T-helper 22 cell (primary cell): ENCODE measurements around the gene OR2L8.
A peak's percentile ranks its signal among the peaks of the same experiment; 100 is the strongest.

ENCODE experiments used
- DNase-seq: peaks from one replicate; pipeline ENCODE4 v3.0.0-alpha.2; 2020; ENCODE audit warnings: low read depth

OR2L8 gene, protein sequence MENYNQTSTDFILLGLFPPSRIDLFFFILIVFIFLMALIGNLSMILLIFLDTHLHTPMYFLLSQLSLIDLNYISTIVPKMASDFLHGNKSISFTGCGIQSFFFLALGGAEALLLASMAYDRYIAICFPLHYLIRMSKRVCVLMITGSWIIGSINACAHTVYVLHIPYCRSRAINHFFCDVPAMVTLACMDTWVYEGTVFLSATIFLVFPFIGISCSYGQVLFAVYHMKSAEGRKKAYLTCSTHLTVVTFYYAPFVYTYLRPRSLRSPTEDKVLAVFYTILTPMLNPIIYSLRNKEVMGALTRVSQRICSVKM

GRCh38 chr1:247948558-247948957, at the start of gene OR2L8:
OR2L8 (plus strand) TSS chr1:247948858; CDS start chr1:247948858, 0 bp downstream.
- no peak for DNase-seq

DNA sequence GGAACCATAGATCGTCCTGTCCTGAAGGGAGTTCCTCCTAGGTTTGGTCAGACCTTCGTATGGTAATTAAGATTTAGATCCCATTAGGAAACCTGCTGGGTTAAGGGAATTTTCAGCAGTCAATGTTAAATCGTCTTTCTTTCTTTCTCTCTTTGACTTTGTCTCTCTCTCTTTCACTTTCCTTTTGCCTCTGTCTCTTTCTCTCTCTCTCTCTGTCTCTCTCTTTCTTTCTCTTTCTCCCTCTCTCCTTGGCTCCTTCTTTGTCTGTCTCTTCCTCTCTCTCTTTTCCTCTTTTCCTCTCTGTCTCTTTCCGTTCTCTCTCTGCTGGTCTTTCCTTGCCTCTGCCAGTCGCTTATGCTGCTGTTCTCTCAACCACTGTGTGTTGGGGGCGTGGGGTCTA, 44.5 kb upstream of the OR2L8 start:
- no peak for DNase-seq

DNA sequence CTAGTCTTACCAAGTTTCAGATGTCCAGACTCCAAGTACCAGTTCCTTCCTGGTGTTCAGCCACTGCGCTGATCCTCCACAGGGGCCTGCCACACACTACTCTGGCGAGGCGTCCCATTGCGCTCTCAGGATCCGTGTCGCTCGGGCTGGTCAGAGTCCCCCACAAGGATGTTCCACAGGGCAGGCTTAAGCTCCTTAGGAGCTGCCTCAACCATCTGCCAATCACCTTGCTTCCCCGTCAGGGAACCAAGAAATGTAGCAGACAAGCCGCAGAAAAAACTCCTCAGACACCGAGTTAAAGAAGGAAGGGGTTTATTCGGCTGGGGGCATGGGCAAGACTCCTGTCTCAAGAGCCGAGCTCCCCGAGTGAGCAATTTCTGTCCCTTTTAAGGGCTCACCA, 43.5 kb upstream of the OR2L8 start:
- DNase-seq, result no peak

DNA sequence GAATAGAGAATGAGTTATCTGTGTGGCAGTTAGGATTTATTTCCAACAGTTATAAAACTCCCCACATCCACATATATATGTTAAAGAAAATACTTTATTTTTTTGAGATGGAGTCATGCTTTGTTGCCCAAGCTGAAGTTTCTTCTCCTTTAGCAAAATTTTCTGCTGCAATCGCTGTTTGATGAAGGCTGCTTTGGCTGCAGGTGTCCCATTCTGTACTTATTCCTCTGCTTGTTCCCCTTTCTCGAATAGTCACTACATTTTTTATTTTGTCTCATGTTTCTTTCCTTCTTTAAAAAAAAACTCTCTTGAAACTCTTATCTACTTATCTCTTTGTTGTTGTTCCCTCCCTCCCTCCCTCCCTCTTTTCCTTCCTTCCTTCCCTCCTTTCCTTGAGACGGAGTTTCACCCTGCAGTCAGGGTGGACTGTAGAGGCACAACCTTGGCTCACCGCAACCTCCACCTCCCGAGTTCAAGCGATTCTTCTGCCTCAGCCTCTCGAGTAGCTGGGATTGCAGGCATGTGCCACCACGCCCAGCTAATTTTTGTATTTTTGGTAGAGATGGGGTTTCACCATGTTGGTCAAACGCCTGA, 42.7 kb upstream of the OR2L8 start:
- no peak for DNase-seq

- DNase-seq, result no peak
Measured at GRCh38 chr1:247906504-247907047, 42.1 kb upstream of the OR2L8 start.

- DNase-seq, result no peak
Measured at GRCh38 chr1:247908766-247909165, 39.9 kb upstream of the OR2L8 start.

- no peak for DNase-seq
Measured at GRCh38 chr1:247913786-247914185, 34.9 kb upstream of the OR2L8 start.

DNA sequence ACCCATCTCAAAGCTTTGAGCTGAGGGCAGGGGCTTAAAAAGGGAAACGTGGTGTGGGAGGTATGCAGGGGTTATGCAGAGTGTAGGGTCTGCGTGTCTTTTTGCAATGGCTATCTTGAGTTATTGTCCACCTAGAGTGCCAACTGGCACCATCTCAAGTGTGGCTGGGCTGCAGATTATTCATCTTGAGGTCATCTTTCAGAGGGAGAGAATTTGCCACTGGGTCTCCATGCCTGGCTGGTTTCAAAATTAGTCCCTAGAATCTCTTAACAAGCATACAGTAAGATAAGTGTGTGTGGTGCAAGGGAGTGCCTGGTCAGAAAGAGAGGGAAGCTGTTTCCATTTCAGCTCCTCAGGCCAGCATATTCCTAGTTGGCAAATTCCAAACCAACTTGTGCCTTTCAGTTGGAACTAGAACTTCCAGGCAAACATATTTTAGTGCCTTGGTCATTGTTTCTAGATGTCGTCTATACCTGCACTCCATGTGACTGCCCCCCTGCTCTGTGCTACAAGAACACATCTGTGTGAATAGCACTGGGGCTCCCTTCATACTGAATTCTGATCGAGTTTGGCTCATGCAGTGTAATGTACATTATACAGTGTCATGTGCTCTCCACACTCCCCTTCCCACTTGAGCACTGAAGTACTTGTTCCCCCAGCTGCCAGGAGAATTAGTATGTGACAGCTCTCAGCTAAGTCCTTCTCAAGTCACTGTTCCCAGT, 33.6 kb upstream of the OR2L8 start:
- DNase-seq, result no peak

DNA sequence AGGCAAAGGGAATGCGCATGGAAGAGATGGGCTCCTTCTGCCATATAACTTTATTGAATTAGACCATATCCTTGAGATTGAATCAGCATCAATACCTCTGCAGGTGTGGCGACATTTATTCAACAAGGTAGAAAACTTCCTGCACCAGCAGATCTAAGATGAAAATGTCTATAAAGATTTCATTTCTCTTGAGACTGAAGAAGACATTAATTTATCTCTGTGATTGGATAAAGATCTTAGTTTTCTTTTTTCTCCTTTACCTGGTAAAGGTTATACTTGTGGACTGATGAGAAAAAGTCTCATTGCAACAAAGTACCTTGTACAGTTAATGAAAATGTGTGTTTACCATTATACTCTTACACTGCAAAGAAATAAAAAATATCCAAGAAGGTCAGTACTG, 28.7 kb upstream of the OR2L8 start, which contains the start of gene OR2T8:
Gene OR2T8, plus strand, starts transcription at position 301 of the 400 bp plus-strand sequence. CDS start 766 bp downstream, outside the sequence.
- no peak for DNase-seq

DNA sequence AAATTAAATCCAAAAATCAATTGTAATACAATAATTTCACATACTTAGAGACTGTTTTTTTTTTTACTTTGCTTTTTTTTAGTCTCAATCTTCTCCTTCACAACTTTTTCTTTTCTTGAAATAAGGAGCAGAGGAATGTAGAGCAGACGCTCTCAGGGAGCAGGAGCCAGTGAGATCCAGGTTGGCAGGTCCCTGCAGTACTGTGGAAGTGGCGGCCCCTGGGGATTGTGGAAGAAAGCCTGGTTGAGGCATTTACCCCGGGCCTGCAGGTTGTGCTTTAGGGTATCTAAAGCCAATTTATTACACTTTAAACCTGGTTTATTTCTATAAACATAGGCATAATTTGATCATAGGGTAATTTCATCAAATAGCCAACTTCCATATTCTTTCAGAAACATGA, 24.7 kb upstream of the OR2L8 start:
- DNase-seq, result no peak

GRCh38 chr1:247924868-247925267, 23.8 kb upstream of the OR2L8 start, which contains the start of gene OR2AJ1:
OR2AJ1 (plus strand) TSS chr1:247924889; CDS start chr1:247933769, 8,880 bp downstream.
- no peak for DNase-seq

DNA sequence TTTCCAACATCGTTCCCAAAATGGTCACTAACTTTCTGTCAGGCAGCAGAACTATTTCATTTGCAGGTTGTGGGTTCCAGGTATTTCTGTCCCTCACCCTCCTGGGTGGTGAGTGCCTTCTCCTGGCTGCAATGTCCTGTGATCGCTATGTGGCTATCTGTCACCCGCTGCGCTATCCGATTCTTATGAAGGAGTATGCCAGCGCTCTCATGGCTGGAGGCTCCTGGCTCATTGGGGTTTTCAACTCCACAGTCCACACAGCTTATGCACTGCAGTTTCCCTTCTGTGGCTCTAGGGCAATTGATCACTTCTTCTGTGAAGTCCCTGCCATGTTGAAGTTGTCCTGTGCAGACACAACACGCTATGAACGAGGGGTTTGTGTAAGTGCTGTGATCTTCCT, 14.7 kb upstream of the OR2L8 start:
- DNase-seq, result no peak

DNA sequence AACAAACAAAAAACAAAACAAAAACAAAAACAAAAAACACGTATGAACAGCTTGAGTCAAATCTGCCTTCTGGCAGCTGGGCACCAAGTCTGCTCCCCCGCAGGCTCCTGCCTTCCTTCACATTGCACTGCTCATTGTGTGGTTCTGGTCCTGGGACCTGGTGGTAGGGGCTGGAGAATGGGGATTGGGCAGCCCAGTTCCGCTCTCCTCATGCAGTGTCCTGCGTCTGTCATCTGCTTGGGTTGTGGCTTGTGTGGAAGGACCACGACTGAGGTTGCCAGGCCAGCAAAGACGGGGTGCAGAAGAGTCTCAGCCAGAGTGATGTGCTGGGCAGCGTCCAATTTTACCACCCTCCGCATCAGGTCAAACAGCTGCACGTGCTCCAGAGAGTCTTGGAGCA, 12.9 kb upstream of the OR2L8 start:
- DNase-seq, result no peak

DNA sequence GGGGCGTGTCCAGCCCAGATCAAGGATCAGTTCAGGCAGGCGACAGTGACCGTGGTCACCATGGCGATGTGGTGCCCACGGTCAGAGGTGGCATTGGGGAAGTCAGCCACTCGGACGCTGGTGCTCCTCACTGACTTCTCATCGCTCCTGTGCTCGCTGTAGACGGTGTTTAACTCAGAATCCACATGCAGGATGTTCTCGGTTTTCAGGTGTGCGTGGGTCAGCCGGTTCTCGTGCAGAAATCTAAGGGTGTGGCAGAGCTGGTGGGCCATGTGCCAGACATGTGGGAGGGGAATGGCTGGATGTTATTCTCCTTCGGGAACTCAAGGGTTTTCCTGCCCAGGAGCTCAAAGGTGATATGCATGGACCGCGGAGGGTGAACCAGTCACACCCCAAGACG, 12.2 kb upstream of the OR2L8 start:
- DNase-seq, result no peak

DNA sequence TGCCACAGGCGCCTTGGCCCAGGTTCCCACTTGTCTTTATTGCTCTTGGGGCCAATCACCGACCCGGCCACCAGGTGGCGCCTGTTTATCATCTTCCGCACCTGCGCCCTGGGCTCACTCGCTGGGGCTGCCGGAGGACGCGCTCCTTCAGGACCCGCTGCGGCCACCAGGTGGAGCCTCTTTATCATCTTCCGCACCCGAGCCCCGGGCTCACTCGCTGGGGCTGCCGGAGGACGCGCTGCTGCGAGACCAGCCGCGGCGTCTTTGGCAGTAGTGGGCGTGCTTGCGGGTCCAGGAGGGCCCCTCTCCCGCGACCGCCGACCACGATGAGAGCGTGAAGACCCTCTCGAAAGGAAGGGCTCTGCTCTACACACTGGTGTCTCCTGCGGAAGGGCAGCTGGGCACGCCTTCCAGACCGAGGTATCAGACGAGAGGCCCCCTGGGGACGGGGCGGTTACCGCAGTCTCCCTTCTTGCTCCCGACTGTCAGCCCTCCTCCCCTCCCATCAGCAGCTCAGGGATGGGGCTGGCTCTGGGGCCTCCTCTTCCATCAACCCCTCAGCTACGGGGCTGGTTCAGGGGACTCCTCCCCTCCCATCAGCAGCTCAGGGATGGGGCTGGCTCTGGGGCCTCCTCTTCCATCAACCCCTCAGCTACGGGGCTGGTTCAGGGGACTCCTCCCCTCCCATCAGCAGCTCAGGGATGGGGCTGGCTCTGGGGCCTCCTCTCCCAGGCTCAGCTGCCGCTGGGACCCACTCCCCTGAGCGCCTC, 11.5 kb upstream of the OR2L8 start:
- DNase-seq, result peak; percentile 20

GRCh38 chr1:247942624-247943023, 6.0 kb upstream of the OR2L8 start:
- no peak for DNase-seq

GRCh38 chr1:247953408-247953807, 4.8 kb downstream of the OR2L8 start:
- DNase-seq, result no peak

DNA sequence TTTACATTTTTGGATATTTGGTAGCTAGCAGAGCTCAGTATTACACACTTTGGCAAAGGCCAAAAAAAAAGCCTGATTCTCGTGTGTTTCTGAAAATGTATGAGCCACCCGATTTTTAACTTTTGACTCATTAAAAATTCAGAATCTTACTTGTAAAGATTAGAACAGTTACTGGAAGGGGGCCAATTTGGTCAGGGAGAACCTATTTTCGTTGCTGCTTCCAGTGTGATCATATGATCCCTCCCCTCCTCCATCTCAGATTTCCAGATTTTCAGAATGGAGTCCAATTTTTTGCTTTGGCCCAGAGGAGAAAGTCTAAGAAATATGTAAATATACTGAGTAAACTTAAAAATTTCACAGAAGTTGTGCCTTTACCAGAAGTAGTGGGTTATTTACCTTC, 13.1 kb downstream of the OR2L8 start:
- DNase-seq, result no peak

GRCh38 chr1:247962911-247963588, 14.4 kb downstream of the OR2L8 start:
- DNase-seq, result no peak

- DNase-seq, result no peak
Measured at GRCh38 chr1:247964933-247965332, 16.3 kb downstream of the OR2L8 start, which contains the start of gene OR2AK2. OR2AK2 (plus strand) TSS chr1:247965233; CDS start chr1:247965377, 144 bp downstream.

- no peak for DNase-seq
Measured at GRCh38 chr1:247966532-247967204, 18.0 kb downstream of the OR2L8 start.
